H9 (cell line): ENCODE data around the gene PPP2R5E. TPM values are rescaled to one million over a fixed set of nuclear protein-coding genes. Genes with fewer than 3 reads are reported as not detected.

ENCODE experiments used
- DNase-seq: peaks from one replicate; pipeline ENCODE4 v3.0.0-alpha.2; 2017
- H2AFZ ChIP-seq: one replicate; pipeline ENCODE4 v1.6.1; 2013; ENCODE audit warnings: mild to moderate bottlenecking, low read length, control low read depth, moderate library complexity
- H2AK5ac ChIP-seq: 2 replicates; pipeline ENCODE4 v1.6.1; 2013; ENCODE audit warnings: low read length, control low read depth, mixed read lengths; ENCODE audit not compliant: insufficient read length
- H2BK120ac ChIP-seq: one replicate; pipeline ENCODE4 v1.6.1; 2013; ENCODE audit warnings: low read depth, mild to moderate bottlenecking, low read length, control low read depth, inconsistent platforms; ENCODE audit not compliant: poor library complexity, severe bottlenecking
- H2BK12ac ChIP-seq: 2 replicates; pipeline ENCODE4 v1.6.1; 2013; ENCODE audit warnings: low read length, control low read depth, mixed read lengths, low read depth; ENCODE audit not compliant: insufficient read length
- H2BK15ac ChIP-seq: 2 replicates; pipeline ENCODE4 v1.6.1; 2013; ENCODE audit warnings: low read depth, low read length, control low read depth
- H2BK20ac ChIP-seq: one replicate; pipeline ENCODE4 v1.6.1; 2013; ENCODE audit warnings: low read depth, mild to moderate bottlenecking, low read length, control low read depth, inconsistent platforms; ENCODE audit not compliant: poor library complexity, severe bottlenecking
- H2BK5ac ChIP-seq: 2 replicates; pipeline ENCODE4 v1.6.1; 2013; ENCODE audit warnings: low read length, control low read depth, mixed read lengths; ENCODE audit not compliant: insufficient read length
- H3K14ac ChIP-seq: 2 replicates; pipeline ENCODE4 v1.6.1; 2013; ENCODE audit warnings: low read length, control low read depth; ENCODE audit not compliant: insufficient read depth
- H3K18ac ChIP-seq: 2 replicates; pipeline ENCODE4 v1.6.1; 2013; ENCODE audit warnings: low read depth, mild to moderate bottlenecking, mixed read lengths, low read length, control low read depth; ENCODE audit not compliant: insufficient read length
- H3K23ac ChIP-seq: 2 replicates; pipeline ENCODE4 v1.6.1; 2013; ENCODE audit warnings: low read length, control low read depth, mixed read lengths, low read depth; ENCODE audit not compliant: insufficient read length
- H3K23me2 ChIP-seq: 2 replicates; pipeline ENCODE4 v1.6.1; 2013; ENCODE audit warnings: low read depth, mild to moderate bottlenecking, mixed read lengths, low read length, control low read depth; ENCODE audit not compliant: insufficient read length, poor library complexity, severe bottlenecking
- H3K27ac ChIP-seq: 2 replicates; pipeline ENCODE4 v1.5.1; 2013; ENCODE audit warnings: low read length, control low read depth, mixed read lengths, low read depth; ENCODE audit not compliant: insufficient read length
- H3K27me3 ChIP-seq: 2 replicates; pipeline ENCODE4 v1.6.1; 2013; ENCODE audit warnings: low read length, control low read depth, inconsistent platforms; ENCODE audit not compliant: insufficient read depth
- H3K4ac ChIP-seq: 2 replicates; pipeline ENCODE4 v1.6.1; 2013; ENCODE audit warnings: low read depth, mild to moderate bottlenecking, control low read depth, inconsistent platforms, low read length, moderate library complexity
- H3K4me1 ChIP-seq: 2 replicates; pipeline ENCODE4 v1.6.1; 2013; ENCODE audit warnings: low read length, control low read depth, inconsistent platforms; ENCODE audit not compliant: insufficient read depth
- H3K4me2 ChIP-seq: 2 replicates; pipeline ENCODE4 v1.6.1; 2013; ENCODE audit warnings: low read length, control low read depth, mixed read lengths; ENCODE audit not compliant: insufficient read length, insufficient read depth
- H3K56ac ChIP-seq: 2 replicates; pipeline ENCODE4 v1.6.1; 2013; ENCODE audit warnings: low read depth, mild to moderate bottlenecking, mixed read lengths, low read length, control low read depth; ENCODE audit not compliant: insufficient read length
- H3K79me1 ChIP-seq: 2 replicates; pipeline ENCODE4 v1.6.1; 2013; ENCODE audit warnings: low read depth, mild to moderate bottlenecking, moderate library complexity, low read length, control low read depth, inconsistent platforms; ENCODE audit not compliant: insufficient read depth, poor library complexity, severe bottlenecking
- H3K79me2 ChIP-seq: 2 replicates; pipeline ENCODE4 v1.6.1; 2013; ENCODE audit warnings: low read length, control low read depth, inconsistent platforms; ENCODE audit not compliant: insufficient read depth
- H3K9ac ChIP-seq: 2 replicates; pipeline ENCODE4 v1.6.1; 2013; ENCODE audit warnings: low read length, control low read depth, mixed read lengths; ENCODE audit not compliant: insufficient read length; ENCODE audit errors: extremely low read depth
- H3K9me3 ChIP-seq: one replicate; pipeline ENCODE4 v1.6.1; 2013; ENCODE audit warnings: low read depth, low read length, inconsistent platforms; ENCODE audit not compliant: control insufficient read depth
- H3T11ph ChIP-seq: one replicate; pipeline ENCODE4 v1.6.1; 2013; ENCODE audit warnings: mild to moderate bottlenecking, low read length, control low read depth, inconsistent platforms
- H4K20me1 ChIP-seq: one replicate; pipeline ENCODE4 v1.6.1; 2013; ENCODE audit not compliant: control insufficient read depth, insufficient read length, insufficient read depth
- H4K5ac ChIP-seq: 2 replicates; pipeline ENCODE4 v1.6.1; 2013; ENCODE audit warnings: low read depth, mild to moderate bottlenecking, mixed read lengths, low read length, control low read depth; ENCODE audit not compliant: insufficient read length
- H4K8ac ChIP-seq: replicated peaks from 2 replicates; pipeline ENCODE4 v1.6.1; 2013; ENCODE audit warnings: low read length, control low read depth, mixed read lengths, low read depth; ENCODE audit not compliant: insufficient read length
- H4K91ac ChIP-seq: 2 replicates; pipeline ENCODE4 v1.6.1; 2013; ENCODE audit warnings: low read depth, mild to moderate bottlenecking, moderate library complexity, mixed read lengths, low read length, control low read depth; ENCODE audit not compliant: insufficient read length
- H3K27ac Mint-ChIP-seq, 3 experiments: 2 replicates in 2 of 3; 3 replicates in 1 of 3; pipeline ENCODE4 v1.8.0; 2020 to 2021; ENCODE audit warnings: mixed read lengths in 3 of 3, mild to moderate bottlenecking in 1 of 3, moderate library complexity in 1 of 3
- H3K27me3 Mint-ChIP-seq: 2 replicates; pipeline ENCODE4 v1.8.0; 2021; ENCODE audit warnings: low read depth, mild to moderate bottlenecking, moderate library complexity, mixed read lengths
- H3K36me3 Mint-ChIP-seq, 3 experiments: 2 replicates in 2 of 3; 3 replicates in 1 of 3; pipeline ENCODE4 v1.8.0; 2020 to 2021; ENCODE audit warnings: low read depth in 3 of 3, mixed read lengths in 3 of 3; ENCODE audit not compliant: insufficient read depth in 1 of 3
- H3K4me1 Mint-ChIP-seq, 2 experiments: 2 replicates each; pipeline ENCODE4 v1.8.0; 2020; ENCODE audit warnings: mixed read lengths in 2 of 2
- H3K4me3 Mint-ChIP-seq, 2 experiments: 2 replicates in 1 of 2; 3 replicates in 1 of 2; pipeline ENCODE4 v1.8.0; 2020 to 2021; ENCODE audit warnings: mild to moderate bottlenecking in 2 of 2, mixed read lengths in 2 of 2, moderate library complexity in 1 of 2
- H3K9me3 Mint-ChIP-seq, 2 experiments: 2 replicates in 1 of 2; 3 replicates in 1 of 2; pipeline ENCODE4 v1.8.0; 2020; ENCODE audit warnings: mild to moderate bottlenecking in 2 of 2, mixed read lengths in 2 of 2, moderate library complexity in 1 of 2
- CTCF ChIP-seq: fragments of 200-600 bp; sonication (generic); conservative IDR thresholded peaks from 3 replicates; pipeline ENCODE4 v1.8.0; 2021; ENCODE audit warnings: antibody characterized with exemption, mild to moderate bottlenecking
- WGBS: extraction: QIAGEN DNeasy Blood & Tissue Kit; methylation state at CpG from one replicate; pipeline ENCODE4 v1.1.7; 2013; ENCODE audit warnings: missing lambda C conversion rate, low lambda C conversion rate, mixed read lengths; ENCODE audit not compliant: insufficient read length; ENCODE audit errors: extremely low coverage; 5-methylcytosine and 5-hydroxymethylcytosine counted together
- total RNA-seq: library from RNA; stranded (reverse); gene quantifications from 2 replicates; pipeline ENCODE4 v1.2.1, GENCODE V29; 2021

The PPP2R5E gene
- total RNA-seq, 1 experiment from 2014 or later: 65.8 TPM

GRCh38 chr14:63563370-63564026, 20.3 kb upstream of the PPP2R5E start:
- no peaks in the 10 kb centered on the region for H3K36me3 Mint-ChIP-seq
- H3K4ac ChIP-seq: no peak overlapping the region

More at GRCh38 chr14:63563370-63564026, 20.3 kb upstream of the PPP2R5E start:
- H2BK12ac ChIP-seq: no peak overlapping the region
- no peak for TF ChIP-seq CTCF
- Mint-ChIP-seq H3K4me3 (no peak overlapping the region), H3K4me1 (no peaks in the 10 kb centered on the region), H3K27ac (no peak overlapping the region), H3K27me3 (peaks cover 3% of the 10 kb centered on the region; the same call in 1 of the 2 replicates), H3K9me3 (no peaks in the 10 kb centered on the region)
- no peaks in the 10 kb centered on the region for H3K79me1 ChIP-seq
- no peaks in the 10 kb centered on the region for H3K27me3 ChIP-seq
- no peaks in the 10 kb centered on the region for H4K20me1 ChIP-seq
- no peak overlapping the region for H3K27ac ChIP-seq
- no peak overlapping the region for H3T11ph ChIP-seq
- no peaks in the 10 kb centered on the region for H3K9me3 ChIP-seq
- H4K8ac ChIP-seq: no peak overlapping the region
- H3K56ac ChIP-seq: no peak overlapping the region
- H3K4me1 ChIP-seq: no peaks in the 10 kb centered on the region
- no peak overlapping the region for H4K5ac ChIP-seq
- no peak overlapping the region for H2BK15ac ChIP-seq
- no CpG with 5 or more reads among the region's 7 CpGs for WGBS
- H3K9ac ChIP-seq: no peak overlapping the region
- no peak overlapping the region for H2BK120ac ChIP-seq
- no peak overlapping the region for H2AFZ ChIP-seq
- no peak overlapping the region for H2BK20ac ChIP-seq
- H3K23ac ChIP-seq: no peak overlapping the region
- H3K79me2 ChIP-seq: no peaks in the 10 kb centered on the region
- H4K91ac ChIP-seq: no peak overlapping the region
- H2AK5ac ChIP-seq: no peak overlapping the region
- no peak overlapping the region for H3K4me2 ChIP-seq
- H3K23me2 ChIP-seq: no peaks in the 10 kb centered on the region
- H3K18ac ChIP-seq: no peak overlapping the region
- no peak overlapping the region for H2BK5ac ChIP-seq
- DNase-seq: no peak
- H3K14ac ChIP-seq: no peak overlapping the region
